Measurements from ENCODE around the gene FAM193A.

Gene FAM193A

DNA sequence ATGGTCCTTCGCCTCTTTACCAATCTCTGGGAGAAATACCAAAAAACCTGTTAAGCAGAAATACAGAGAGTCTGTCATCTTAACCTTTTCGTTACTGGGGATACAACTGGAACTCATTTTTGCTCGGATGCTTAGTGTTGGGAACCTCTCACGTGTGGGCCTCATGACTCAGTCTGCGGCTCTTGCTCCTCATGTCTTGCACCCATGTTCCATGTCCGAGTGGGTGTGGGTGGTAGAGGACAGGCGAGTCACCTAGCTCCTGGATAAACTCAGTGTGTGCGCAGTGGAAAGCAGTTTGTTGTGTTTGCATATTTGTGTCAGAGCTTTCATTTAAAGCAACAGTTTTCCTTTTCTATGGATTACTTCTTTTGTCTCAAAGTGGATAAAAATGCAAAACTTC lies 149.1 kb downstream of the FAM193A start:
- Histone ChIP-seq H3K4me3 (ENCODE audit: low read depth in 1 of 2, low read length in 1 of 2) (no peak overlapping the region), H3K9me3 (no peaks in the 10 kb centered on the region), H3K27ac (no peak overlapping the region), H3K27me3 (no peaks in the 10 kb centered on the region), H3K36me3 (peaks cover 72% of the 10 kb centered on the region), H3K4me1 (ENCODE audit: control insufficient read depth in 1 of 2, insufficient read depth in 1 of 2, low read depth in 1 of 2, low read length in 1 of 2) (no peaks in the 10 kb centered on the region)
- TF ChIP-seq CTCF (IDR thresholded peaks at IDR 0.05): no peak

GRCh38 chr4:2686379-2687265 lies 150.2 kb downstream of the FAM193A start:
- Histone ChIP-seq H3K27me3 (no peaks in the 10 kb centered on the region), H3K4me1 (ENCODE audit: control insufficient read depth in 1 of 2, insufficient read depth in 1 of 2, low read depth in 1 of 2, low read length in 1 of 2) (no peaks in the 10 kb centered on the region), H3K27ac (no peak overlapping the region), H3K36me3 (peaks cover 75% of the 10 kb centered on the region), H3K9me3 (no peaks in the 10 kb centered on the region), H3K4me3 (ENCODE audit: low read depth in 1 of 2, low read length in 1 of 2) (no peak overlapping the region)
- TF ChIP-seq CTCF (IDR thresholded peaks at IDR 0.05): no peak

DNA sequence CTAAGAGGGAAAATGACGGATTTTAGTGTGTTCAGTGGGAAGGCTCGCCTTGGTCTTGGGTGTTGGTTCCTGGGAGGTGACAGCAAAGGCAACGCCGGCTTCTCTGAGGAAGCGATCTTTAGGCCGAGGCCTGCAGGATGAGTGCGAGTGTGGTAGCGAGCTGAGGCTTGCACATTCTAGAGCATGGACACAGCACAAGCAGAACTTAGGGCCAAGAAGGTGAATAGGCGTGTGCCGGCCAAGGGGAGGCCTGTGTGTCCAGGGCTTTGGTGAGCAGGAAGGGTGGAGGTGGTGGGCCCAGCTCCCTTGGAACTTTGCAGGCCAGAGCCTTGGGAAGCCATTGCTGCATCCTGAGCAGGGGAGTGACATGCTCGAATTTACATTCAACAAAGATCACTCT lies 151.8 kb downstream of the FAM193A start:
- H3K27me3 ChIP-seq: no peaks in the 10 kb centered on the region
- no peak overlapping the region for H3K27ac ChIP-seq
- H3K4me3 ChIP-seq (ENCODE audit: low read depth in 1 of 2, low read length in 1 of 2): no peak overlapping the region
- peaks cover 89% of the 10 kb centered on the region for H3K36me3 ChIP-seq
- no peaks in the 10 kb centered on the region for H3K9me3 ChIP-seq
- TF ChIP-seq CTCF (IDR thresholded peaks at IDR 0.05): no peak
- H3K4me1 ChIP-seq (ENCODE audit: control insufficient read depth in 1 of 2, insufficient read depth in 1 of 2, low read depth in 1 of 2, low read length in 1 of 2): no peaks in the 10 kb centered on the region

DNA sequence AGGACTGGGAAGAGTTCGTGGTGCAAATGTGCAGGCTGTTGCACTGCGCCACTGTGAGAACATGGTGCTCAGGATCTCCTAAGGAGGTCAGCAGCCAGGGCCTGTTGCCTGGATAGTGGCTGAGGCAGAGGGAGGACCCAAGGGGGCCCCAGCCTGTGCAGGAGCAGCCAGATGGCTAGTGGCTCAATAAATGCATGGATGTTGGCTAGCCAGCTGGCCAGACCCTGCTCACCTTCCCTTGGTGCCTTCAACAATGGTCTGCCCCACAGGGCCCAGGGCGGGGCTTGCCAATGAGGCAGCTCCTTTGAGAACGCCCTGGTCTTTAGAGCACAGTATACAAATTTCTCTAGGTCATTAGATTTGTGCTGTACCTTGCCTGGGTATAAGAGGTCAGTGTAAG lies 152.2 kb downstream of the FAM193A start:
- Histone ChIP-seq H3K27me3 (no peaks in the 10 kb centered on the region), H3K4me1 (ENCODE audit: control insufficient read depth in 1 of 2, insufficient read depth in 1 of 2, low read depth in 1 of 2, low read length in 1 of 2) (no peaks in the 10 kb centered on the region), H3K4me3 (ENCODE audit: low read depth in 1 of 2, low read length in 1 of 2) (no peak overlapping the region), H3K27ac (no peak overlapping the region), H3K36me3 (peaks cover 93% of the 10 kb centered on the region), H3K9me3 (no peaks in the 10 kb centered on the region)
- no peak for TF ChIP-seq CTCF (IDR thresholded peaks at IDR 0.05)

DNA sequence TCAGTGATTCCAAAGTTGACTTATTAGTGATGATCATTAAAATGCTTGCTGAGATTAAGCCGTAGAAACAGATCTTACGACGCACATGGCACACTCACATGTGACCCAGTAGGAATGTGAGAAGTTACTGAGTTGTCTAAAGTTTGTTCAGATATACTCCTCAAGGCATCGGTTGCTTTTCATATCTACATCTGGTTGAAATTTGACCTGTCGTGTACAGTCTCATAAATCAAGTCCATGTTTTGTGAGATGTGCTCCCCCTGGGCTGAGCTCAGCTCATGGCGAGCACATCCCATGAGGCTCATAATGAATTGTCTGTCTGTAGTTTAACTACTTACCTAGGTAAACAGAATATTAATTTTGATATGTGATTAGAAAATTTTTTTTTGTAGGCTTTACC lies 152.7 kb downstream of the FAM193A start:
- Histone ChIP-seq H3K27ac (no peak overlapping the region), H3K9me3 (no peaks in the 10 kb centered on the region), H3K36me3 (peaks cover 95% of the 10 kb centered on the region), H3K4me3 (ENCODE audit: low read depth in 1 of 2, low read length in 1 of 2) (no peak overlapping the region), H3K27me3 (no peaks in the 10 kb centered on the region), H3K4me1 (ENCODE audit: control insufficient read depth in 1 of 2, insufficient read depth in 1 of 2, low read depth in 1 of 2, low read length in 1 of 2) (no peaks in the 10 kb centered on the region)
- no peak for TF ChIP-seq CTCF (IDR thresholded peaks at IDR 0.05)

All from neutrophil (primary cell).